HG03139 (cell line): Measurements from ENCODE around the gene CHERP.
A peak's percentile ranks its signal among the peaks of the same experiment; 100 is the strongest.
"Not testable (repeated sequence)": the region's sequence is repeated elsewhere in the genome, so short reads cannot be mapped to it uniquely, and the experiment has no call there.

ENCODE experiments used
- ATAC-seq: cut with Tn5 transposase; IDR thresholded peaks from one replicate; pipeline ENCODE4 v1.9.1; 2021; ENCODE audit not compliant: unreplicated experiment

Gene CHERP

GRCh38 chr19:16520074-16520973 lies 21.9 kb downstream of the CHERP start:
- no peak for ATAC-seq

- ATAC-seq: no peak
Measured at GRCh38 chr19:16519230-16519687, 23.0 kb downstream of the CHERP start.

GRCh38 chr19:16518483-16519229 lies 23.6 kb downstream of the CHERP start:
- no peak for ATAC-seq

GRCh38 chr19:16518061-16518460 lies 24.2 kb downstream of the CHERP start:
- ATAC-seq: no peak

- ATAC-seq: no peak
Measured at GRCh38 chr19:16516923-16517610, 25.2 kb downstream of the CHERP start.

GRCh38 chr19:16516381-16516780 lies 25.9 kb downstream of the CHERP start:
- no peak for ATAC-seq

DNA sequence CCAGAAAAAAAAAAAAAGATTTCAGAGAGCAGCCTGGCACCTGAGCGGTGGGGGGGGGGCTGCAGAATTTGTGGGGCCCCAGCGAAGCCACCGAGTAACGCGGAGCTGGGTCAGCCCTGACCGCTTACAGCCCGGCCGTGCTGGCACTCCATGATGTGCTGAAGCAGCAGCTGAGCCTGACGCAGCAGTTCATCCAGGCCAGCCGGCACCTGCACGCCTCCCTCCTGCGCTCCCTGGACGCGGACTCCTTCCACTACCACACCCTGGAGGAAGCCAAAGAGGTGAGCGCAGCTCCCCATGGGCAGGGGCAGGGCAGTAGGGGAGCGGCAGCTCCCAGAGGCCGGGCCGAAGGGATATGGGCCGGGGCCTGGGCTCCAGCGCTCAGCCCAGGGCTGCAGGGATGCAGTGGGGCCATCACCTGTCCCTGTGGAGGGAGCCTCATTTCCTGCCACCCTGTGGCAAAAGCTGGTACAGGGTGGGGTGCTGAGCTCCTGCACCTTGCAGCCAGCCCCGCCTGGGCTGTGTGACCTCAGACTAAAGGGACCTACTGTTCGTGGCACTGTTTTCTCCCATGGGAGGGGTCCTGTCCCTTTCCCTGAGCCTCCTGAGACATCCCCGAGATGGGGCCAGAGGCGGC lies 27.7 kb downstream of the CHERP start:
- no peak for ATAC-seq

DNA sequence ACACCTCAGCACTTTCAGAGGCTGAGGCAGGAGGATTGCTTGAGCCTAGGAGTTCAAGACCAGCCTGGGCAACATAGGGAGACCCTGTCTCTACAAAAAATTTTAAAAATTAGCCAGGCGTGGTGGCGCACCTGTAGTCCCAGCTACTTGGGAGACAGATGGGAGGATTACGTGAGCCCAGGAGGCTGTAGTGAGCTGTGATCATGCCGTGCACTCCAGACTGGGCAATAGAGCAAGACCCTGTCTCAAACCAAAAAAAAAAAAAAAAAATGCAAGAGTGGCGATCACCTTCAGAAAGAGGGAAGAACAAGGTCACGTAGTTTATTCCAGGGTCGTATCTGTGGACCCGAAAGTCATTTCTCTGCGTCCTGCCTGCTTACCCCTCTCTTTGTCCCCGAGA lies 29.6 kb downstream of the CHERP start:
- ATAC-seq: not testable (repeated sequence)

DNA sequence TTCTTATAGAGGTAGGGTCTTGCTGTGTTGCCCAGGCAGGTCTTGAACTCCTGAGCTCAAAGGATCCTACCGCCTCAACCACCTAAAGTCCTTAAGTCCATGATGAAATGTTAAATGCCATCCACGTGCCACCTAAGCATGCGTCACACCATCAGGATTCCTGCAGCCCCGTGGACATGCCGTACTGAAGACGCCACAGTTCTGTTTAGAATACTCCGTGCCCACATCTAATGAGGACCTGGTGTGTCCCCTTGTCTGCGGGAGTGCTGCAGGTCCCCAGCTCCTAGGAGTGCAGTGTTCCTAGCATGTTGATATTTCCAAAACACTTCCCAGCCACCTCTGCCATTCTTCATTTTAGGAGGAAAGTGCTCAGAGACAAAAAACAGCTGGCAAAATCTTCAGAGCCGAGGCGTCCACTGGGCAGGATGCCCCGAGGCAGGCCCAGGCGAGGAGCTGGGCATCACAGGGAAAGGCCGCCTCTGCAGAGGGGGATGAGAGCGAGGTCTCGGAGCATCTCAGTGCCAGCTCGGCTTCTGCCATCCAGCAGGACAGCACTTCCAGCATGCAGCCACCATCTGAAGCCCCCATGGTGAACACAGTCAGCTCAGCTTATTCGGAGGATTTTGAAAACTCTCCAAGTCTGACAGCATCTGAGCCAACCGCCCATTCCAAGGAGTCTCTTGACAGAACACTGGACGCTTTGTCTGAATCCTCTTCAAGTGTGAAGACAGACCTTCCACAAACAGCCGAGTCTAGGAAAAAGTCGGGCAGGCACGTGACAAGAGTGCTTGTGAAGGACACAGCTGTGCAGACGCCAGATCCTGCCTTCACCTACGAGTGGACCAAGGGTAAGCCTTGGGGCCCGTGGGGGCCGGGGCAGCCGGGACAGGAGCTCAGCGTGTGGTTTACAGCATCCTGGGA lies 32.8 kb downstream of the CHERP start:
- no peak for ATAC-seq

DNA sequence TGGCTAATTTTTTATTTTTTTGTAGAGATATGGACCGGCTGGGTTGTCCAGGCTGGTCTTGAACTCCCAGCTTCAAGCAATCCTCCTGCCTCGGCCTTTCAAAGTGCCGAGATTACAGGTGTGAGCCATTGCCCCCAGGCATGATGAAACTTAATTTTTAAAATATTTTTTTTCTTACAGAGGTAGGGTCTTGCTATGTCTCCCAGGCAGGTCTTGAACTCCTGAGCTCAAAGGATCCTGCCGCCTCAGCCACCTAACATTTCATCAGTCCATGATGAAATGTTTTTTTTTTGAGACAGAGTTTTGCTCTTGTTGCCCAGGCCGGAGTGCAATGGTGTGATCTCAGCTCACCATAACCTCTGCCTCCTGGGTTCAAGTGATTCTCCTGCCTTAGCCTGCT lies 33.7 kb downstream of the CHERP start:
- no peak for ATAC-seq

GRCh38 chr19:16506961-16507360 lies 35.3 kb downstream of the CHERP start:
- ATAC-seq: no peak

GRCh38 chr19:16506161-16506560 lies 36.1 kb downstream of the CHERP start:
- not testable (repeated sequence) for ATAC-seq

DNA sequence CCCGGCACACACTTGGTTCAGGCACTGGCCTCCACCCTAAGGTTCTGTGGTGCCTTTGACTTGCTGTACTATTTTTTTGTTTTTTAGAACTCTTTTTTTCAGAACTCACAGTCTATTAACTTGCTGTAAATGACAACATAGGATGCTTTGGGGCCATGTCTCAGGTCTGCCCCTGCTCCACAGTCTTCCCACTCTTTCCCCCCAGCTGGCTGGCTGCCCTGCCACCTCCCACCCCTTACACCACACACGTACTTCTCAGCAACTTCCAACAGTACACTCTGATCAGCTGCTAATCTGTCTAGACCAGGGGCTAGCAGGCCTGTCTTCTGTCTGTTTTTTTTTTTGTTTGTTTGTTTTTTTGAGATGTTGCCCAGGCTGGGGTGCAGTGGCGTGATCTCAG lies 38.0 kb downstream of the CHERP start:
- ATAC-seq: no peak

GRCh38 chr19:16497837-16498236 lies 44.4 kb downstream of the CHERP start:
- ATAC-seq: no peak

DNA sequence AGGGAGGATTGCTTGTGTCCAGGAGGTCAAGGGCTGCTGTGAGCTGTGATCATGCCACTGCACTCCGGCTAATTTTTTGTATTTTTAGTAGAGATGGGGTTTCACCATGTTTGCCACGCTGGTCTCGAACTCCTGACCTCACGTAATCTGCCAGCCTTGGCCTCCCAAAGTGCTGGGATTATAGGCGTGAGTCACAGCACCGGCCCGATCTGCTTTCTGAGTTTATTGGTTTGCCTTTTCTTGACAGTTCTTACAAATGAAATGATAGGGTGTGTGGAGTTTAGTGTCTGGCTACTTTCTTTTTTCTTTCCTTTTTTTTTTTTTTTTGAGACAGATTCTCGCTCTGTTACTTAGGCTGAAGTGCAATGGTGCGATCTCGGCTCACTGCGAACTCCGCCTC lies 45.2 kb downstream of the CHERP start:
- ATAC-seq: no peak

DNA sequence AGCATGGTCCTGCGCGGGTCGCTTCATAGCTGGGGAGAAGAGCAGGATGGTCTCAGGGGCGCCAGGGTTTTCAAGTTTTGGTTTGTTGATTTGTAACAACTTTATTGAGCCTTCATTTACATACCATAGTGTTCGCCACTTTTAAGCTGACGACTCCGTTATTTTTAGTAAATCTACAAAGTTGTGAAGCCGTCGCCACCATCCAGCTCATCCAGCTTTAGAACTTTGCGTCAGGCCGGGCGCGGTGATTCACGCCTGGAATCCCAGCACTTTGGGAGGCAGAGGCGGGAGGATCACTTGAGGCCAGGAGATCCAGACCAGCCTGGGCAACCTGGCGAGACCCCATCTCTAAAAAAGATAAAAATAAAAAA lies 45.6 kb downstream of the CHERP start:
- ATAC-seq: no peak

DNA sequence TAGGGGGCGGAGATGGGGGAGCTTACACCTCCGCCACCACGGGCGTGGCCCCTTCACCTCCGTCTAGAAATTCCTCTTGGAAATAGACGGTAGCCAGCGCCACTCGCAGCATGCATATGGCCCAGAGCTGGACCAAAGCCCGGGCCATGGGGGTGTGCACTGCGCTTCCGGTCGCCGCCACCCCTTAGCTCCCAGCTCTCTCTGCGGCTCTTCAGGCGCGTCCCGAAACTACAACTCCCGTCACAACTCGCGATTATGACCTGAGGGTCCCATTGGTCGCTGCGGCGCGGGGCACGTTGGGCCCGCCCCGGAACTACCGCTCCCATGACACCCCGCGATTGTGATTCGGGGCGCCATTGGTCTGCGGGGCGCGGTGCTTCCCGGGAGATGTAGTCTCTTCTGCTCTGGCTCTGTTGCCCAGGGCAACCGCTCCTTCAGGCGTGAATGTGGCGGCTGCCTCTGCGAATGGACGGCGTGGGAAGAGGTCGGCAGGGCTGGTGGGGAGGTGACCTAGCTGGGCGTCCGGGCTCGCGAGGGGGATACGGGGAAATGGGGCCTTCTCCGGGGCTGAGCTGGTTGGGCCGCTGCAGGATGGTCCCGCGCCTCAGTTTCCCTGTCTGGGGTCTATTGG lies 46.1 kb downstream of the CHERP start, which contains the start of the genes C19orf44 and CALR3:
Gene C19orf44 (plus strand): TSS at position 413 of the 631 bp plus-strand sequence. CDS start 4,399 bp downstream, outside the sequence.
Gene CALR3 (minus strand): TSS at position 186 of the 631 bp plus-strand sequence. CDS start 38 bp downstream, at position 148.
- ATAC-seq: peak; percentile 96

DNA sequence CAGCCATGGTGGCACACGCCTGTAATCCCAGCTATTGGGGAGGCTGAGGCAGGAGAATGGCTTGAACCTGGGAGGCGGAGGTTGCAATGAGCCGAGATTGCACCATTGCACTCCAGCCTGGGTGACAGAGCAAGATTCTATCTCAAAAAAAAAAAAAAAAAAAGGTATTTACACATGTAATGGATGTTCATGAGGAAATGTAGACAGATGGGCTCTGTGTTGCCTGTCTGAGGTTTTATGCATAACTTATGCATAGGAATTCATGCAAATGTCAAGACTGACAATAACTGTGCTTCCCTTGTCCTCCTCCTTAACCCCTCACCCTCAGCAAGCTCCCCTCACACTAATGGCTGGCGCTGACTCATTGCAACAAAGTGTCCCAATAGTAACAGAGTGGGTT lies 55.8 kb downstream of the CHERP start:
- not testable (repeated sequence) for ATAC-seq

DNA sequence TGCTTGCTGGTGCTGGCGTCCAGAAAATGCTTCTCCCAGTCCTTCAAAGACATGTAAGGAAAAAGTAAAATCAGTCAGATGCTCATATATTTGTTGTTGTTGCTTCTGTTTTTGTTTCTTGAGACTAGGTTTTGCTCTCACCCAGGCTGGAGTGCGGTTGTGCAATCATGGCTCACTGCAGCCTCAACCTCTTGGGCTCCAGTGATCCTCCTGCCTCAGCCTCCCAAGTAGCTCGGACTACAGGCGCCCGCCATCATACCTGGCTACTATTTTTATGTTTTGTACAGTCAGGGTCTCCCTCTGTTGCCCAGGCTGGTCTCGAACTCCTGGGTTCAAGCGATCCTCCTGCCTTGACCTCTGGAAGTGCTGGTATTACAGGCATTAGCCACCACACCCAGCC lies 59.5 kb downstream of the CHERP start:
- no peak for ATAC-seq
